K562 (cell line): ENCODE measurements around the gene NXN. TPM values are rescaled to one million over a fixed set of nuclear protein-coding genes. Genes with fewer than 3 reads are reported as not detected.
A peak's percentile ranks its signal among the peaks of the same experiment; 100 is the strongest.

Source experiments
- BHLHE40 ChIP-seq: IDR thresholded peaks from 2 replicates; pipeline ENCODE4 v1.6.1; 2011; ENCODE audit warnings: low read length, improper control_type of control experiment
- BRD9 ChIP-seq: fragments of 450-650 bp; IDR thresholded peaks from 2 replicates; pipeline ENCODE4 v1.6.1; 2018; ENCODE audit warnings: low read depth; ENCODE audit not compliant: partially characterized antibody
- CCNT2 ChIP-seq: IDR thresholded peaks from 2 replicates; pipeline ENCODE4 v1.6.1; 2011; ENCODE audit warnings: borderline replicate concordance, low read depth, mild to moderate bottlenecking, moderate library complexity, mixed read lengths, low read length; ENCODE audit not compliant: insufficient read length; ENCODE audit errors: extremely low read depth
- CREBBP ChIP-seq: IDR thresholded peaks from one replicate; pipeline ENCODE4 v1.6.1; 2012; ENCODE audit warnings: low read depth, mild to moderate bottlenecking, control low read depth, inconsistent platforms, low read length
- ELF2 ChIP-seq: fragments of 250-450 bp; sonication (Bioruptor Pico); IDR thresholded peaks from 2 replicates; pipeline ENCODE4 v1.5.0; 2021; ENCODE audit warnings: mild to moderate bottlenecking
- ETV1 ChIP-seq: fragments of 450-650 bp; conservative IDR thresholded peaks from 2 replicates; pipeline ENCODE4 v1.6.1; 2016; ENCODE audit warnings: missing genetic modification characterization, control low read depth, low read depth, missing compliant biosample characterization
- GTF2A2 ChIP-seq: IDR thresholded peaks from 2 replicates; pipeline ENCODE4 v1.6.1; 2016; ENCODE audit warnings: mild to moderate bottlenecking, missing genetic modification characterization, missing compliant biosample characterization
- HNRNPLL ChIP-seq: fragments of 200-400 bp; formaldehyde crosslinking; IDR thresholded peaks from 2 replicates; pipeline ENCODE4 v1.6.1; 2017; ENCODE audit warnings: low read length, low read depth, mild to moderate bottlenecking; ENCODE audit not compliant: poor library complexity, severe bottlenecking
- KAT7 ChIP-seq: sonication (generic); formaldehyde crosslinking; IDR thresholded peaks from 2 replicates; pipeline ENCODE4 v1.8.0; 2022; ENCODE audit warnings: missing genetic modification reagents, mild to moderate bottlenecking, borderline replicate concordance
- KLF13 ChIP-seq: fragments of 450-650 bp; IDR thresholded peaks from 2 replicates; pipeline ENCODE4 v1.6.1; 2016; ENCODE audit warnings: missing genetic modification characterization, low read depth, mild to moderate bottlenecking, missing compliant biosample characterization, moderate library complexity, borderline replicate concordance
- NONO ChIP-seq, 2 experiments: fragments of 200-400 bp in 1 of 2; fragments of 450-650 bp in 1 of 2; formaldehyde crosslinking in 1 of 2; IDR thresholded peaks; 2 replicates each; pipeline ENCODE4 v1.6.1; 2017; ENCODE audit warnings: low read depth in 2 of 2, mild to moderate bottlenecking in 2 of 2, moderate library complexity in 2 of 2, low read length in 1 of 2
- POLR3G ChIP-seq: IDR thresholded peaks from 2 replicates; pipeline ENCODE4 v1.6.1; 2011; ENCODE audit not compliant: insufficient read length, insufficient replicate concordance; ENCODE audit errors: extremely low read depth
- SIN3B ChIP-seq: fragments of 450-650 bp; IDR thresholded peaks from 2 replicates; pipeline ENCODE4 v1.6.1; 2017; ENCODE audit warnings: low read depth, mild to moderate bottlenecking, moderate library complexity
- SIRT6 ChIP-seq: IDR thresholded peaks from one replicate; pipeline ENCODE4 v1.6.1; 2012; ENCODE audit warnings: low read depth, mild to moderate bottlenecking, control low read depth, inconsistent platforms, low read length, moderate library complexity
- SRSF1 ChIP-seq: fragments of 200-400 bp; formaldehyde crosslinking; IDR thresholded peaks from 2 replicates; pipeline ENCODE4 v1.6.1; 2017; ENCODE audit warnings: mild to moderate bottlenecking, low read depth, low read length, moderate library complexity
- ZNF668 ChIP-seq: fragments of 250-450 bp; sonication (Bioruptor Pico); IDR thresholded peaks from 2 replicates; pipeline ENCODE4 v1.8.0; 2022; ENCODE audit warnings: mild to moderate bottlenecking, inconsistent platforms
- polyA plus RNA-seq, 8 experiments: library from polyadenylated mRNA; depleted of rRNA in 4 of 8; stranded (reverse) in 5 of 8; unstranded in 3 of 8; fragments of >200 nt; fragmentation: Nextera tagmentation in 2 of 8; fragmentation: Illumina TruSeq in 1 of 8; extraction: Ambion mirVana in 2 of 8; extraction: Trizol in 1 of 8; gene quantifications; 2 replicates each; pipeline versions ENCODE4 v1.2.1 to v1.2.3, GENCODE V29; 2011 to 2014; ENCODE audit warnings: inconsistent platforms in 1 of 8, missing spikeins in 1 of 8
- total RNA-seq, 7 experiments: library from RNA; depleted of rRNA in 6 of 7; stranded (reverse); fragments of >200 nt in 6 of 7; fragmentation: Illumina TruSeq in 2 of 7; extraction: Trizol in 2 of 7; gene quantifications; 2 replicates each; pipeline versions ENCODE4 v1.2.1 to v1.2.3, GENCODE V29; 2011 to 2021; ENCODE audit warnings: low replicate concordance in 1 of 7
- TF ChIP-seq, protein P1 (sequence below): IDR thresholded peaks from 2 replicates; pipeline ENCODE4 v1.6.1; 2014; ENCODE audit warnings: antibody characterized with exemption
- TF ChIP-seq, protein P2 (sequence below): fragments of 450-650 bp; IDR thresholded peaks from 2 replicates; pipeline ENCODE4 v1.6.1; 2016; ENCODE audit warnings: borderline replicate concordance
- TF ChIP-seq, protein P3 (sequence below), 2 experiments: fragments of 450-650 bp in 1 of 2; sonication (generic) in 1 of 2; formaldehyde crosslinking; conservative IDR thresholded peaks; 2 replicates each; pipeline versions ENCODE4 v1.4.0 to v1.8.1; 2020 to 2022; ENCODE audit warnings: mild to moderate bottlenecking in 1 of 2, missing genetic modification reagents in 1 of 2
- TF ChIP-seq, protein P4 (sequence below), 3 experiments: IDR thresholded peaks in 2 of 3; conservative IDR thresholded peaks in 1 of 3; 2 replicates each; pipeline ENCODE4 v1.5.1; 2011 to 2012; ENCODE audit warnings: low read length in 3 of 3, mild to moderate bottlenecking in 3 of 3, control low read depth in 2 of 3, improper control_type of control experiment in 1 of 3, inconsistent platforms in 1 of 3, low read depth in 1 of 3, mixed read lengths in 1 of 3, moderate library complexity in 1 of 3; ENCODE audit not compliant: insufficient read depth in 2 of 3

The NXN gene
- total and polyA plus RNA-seq, 9 of the 15 experiments (the other 6 are each of a cell fraction or from before 2014, with no cell fraction given): 0.08 to 0.39 (median 0.29) TPM; not detected in 5

GRCh38 chr17:781805-782731 is 197.5 kb downstream of the NXN start, which contains the start of the genes GLOD4 and MRM3 (continued):
- TF ChIP-seq, protein P1, sequence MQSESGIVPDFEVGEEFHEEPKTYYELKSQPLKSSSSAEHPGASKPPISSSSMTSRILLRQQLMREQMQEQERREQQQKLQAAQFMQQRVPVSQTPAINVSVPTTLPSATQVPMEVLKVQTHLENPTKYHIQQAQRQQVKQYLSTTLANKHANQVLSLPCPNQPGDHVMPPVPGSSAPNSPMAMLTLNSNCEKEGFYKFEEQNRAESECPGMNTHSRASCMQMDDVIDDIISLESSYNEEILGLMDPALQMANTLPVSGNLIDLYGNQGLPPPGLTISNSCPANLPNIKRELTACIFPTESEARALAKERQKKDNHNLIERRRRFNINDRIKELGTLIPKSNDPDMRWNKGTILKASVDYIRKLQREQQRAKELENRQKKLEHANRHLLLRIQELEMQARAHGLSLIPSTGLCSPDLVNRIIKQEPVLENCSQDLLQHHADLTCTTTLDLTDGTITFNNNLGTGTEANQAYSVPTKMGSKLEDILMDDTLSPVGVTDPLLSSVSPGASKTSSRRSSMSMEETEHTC: peak; percentile 83
- no peak for TF ChIP-seq ETV1
- TF ChIP-seq, protein P2, sequence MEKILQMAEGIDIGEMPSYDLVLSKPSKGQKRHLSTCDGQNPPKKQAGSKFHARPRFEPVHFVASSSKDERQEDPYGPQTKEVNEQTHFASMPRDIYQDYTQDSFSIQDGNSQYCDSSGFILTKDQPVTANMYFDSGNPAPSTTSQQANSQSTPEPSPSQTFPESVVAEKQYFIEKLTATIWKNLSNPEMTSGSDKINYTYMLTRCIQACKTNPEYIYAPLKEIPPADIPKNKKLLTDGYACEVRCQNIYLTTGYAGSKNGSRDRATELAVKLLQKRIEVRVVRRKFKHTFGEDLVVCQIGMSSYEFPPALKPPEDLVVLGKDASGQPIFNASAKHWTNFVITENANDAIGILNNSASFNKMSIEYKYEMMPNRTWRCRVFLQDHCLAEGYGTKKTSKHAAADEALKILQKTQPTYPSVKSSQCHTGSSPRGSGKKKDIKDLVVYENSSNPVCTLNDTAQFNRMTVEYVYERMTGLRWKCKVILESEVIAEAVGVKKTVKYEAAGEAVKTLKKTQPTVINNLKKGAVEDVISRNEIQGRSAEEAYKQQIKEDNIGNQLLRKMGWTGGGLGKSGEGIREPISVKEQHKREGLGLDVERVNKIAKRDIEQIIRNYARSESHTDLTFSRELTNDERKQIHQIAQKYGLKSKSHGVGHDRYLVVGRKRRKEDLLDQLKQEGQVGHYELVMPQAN: peak; percentile 95
- no peak for TF ChIP-seq HNRNPLL
- peak; percentile 67; the same call in 1 of the 2 replicates for TF ChIP-seq KLF13 (tag)
- no peak for TF ChIP-seq SIRT6
- no peak for TF ChIP-seq CREBBP
- TF ChIP-seq, protein P3, sequence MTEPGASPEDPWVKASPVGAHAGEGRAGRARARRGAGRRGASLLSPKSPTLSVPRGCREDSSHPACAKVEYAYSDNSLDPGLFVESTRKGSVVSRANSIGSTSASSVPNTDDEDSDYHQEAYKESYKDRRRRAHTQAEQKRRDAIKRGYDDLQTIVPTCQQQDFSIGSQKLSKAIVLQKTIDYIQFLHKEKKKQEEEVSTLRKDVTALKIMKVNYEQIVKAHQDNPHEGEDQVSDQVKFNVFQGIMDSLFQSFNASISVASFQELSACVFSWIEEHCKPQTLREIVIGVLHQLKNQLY (CRISPR knock-in tag; conservative IDR thresholded peaks at IDR 0.05): no peak
- peak; percentile 87 for TF ChIP-seq BHLHE40
- TF ChIP-seq POLR3G: no peak
- no peak for TF ChIP-seq BRD9
- TF ChIP-seq, protein P4, sequence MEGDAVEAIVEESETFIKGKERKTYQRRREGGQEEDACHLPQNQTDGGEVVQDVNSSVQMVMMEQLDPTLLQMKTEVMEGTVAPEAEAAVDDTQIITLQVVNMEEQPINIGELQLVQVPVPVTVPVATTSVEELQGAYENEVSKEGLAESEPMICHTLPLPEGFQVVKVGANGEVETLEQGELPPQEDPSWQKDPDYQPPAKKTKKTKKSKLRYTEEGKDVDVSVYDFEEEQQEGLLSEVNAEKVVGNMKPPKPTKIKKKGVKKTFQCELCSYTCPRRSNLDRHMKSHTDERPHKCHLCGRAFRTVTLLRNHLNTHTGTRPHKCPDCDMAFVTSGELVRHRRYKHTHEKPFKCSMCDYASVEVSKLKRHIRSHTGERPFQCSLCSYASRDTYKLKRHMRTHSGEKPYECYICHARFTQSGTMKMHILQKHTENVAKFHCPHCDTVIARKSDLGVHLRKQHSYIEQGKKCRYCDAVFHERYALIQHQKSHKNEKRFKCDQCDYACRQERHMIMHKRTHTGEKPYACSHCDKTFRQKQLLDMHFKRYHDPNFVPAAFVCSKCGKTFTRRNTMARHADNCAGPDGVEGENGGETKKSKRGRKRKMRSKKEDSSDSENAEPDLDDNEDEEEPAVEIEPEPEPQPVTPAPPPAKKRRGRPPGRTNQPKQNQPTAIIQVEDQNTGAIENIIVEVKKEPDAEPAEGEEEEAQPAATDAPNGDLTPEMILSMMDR (IDR thresholded peaks at IDR 0.05 in 2 of 3, conservative IDR thresholded peaks at IDR 0.05 in 1 of 3; ENCODE audit: insufficient read depth in 2 of 3, low read depth in 1 of 3, low read length in 3 of 3): peak in 1 of 3 experiments; percentile 9; a peak in 1 of 6 replicates
- no peak for TF ChIP-seq ELF2
- TF ChIP-seq KAT7 (CRISPR knock-in tag): 0 out of 2 replicates have a peak, but pooled peaks have one; percentile 76
- no peak for TF ChIP-seq GTF2A2 (tag)
- TF ChIP-seq ZNF668: no peak
- TF ChIP-seq SIN3B: peak; percentile 99
- no peak for TF ChIP-seq SRSF1
- no peak for TF ChIP-seq CCNT2
- 0 out of 4 replicates have a peak, but pooled peaks of 1 of the 2 experiments have one; percentile 55 for TF ChIP-seq NONO (IDR thresholded peaks at IDR 0.05; ENCODE audit: low read depth in 2 of 2, low read length in 1 of 2)
